Caco-2 (cell line): ENCODE data around the gene VCX2. TPM values are rescaled to one million over a fixed set of nuclear protein-coding genes. Genes with fewer than 3 reads are reported as not detected.
"Not testable (repeated sequence)": the region's sequence is repeated elsewhere in the genome, so short reads cannot be mapped to it uniquely, and the experiment has no call there.

ENCODE experiments used
- Bru-seq: library from RNA; stranded (reverse); fragments of 400-500 nt; gene quantifications from one replicate; lab custom pipeline; 2021; lab: Mats Ljungman, UMichigan
- BruChase-seq, 2 experiments: library from RNA; stranded (reverse); fragments of 400-500 nt; gene quantifications; one replicate each; lab custom pipeline; 2021; lab: Mats Ljungman, UMichigan
- BruUV-seq: library from RNA; stranded (reverse); fragments of 400-500 nt; replicated peaks from 2 replicates; lab custom pipeline; 2021; lab: Mats Ljungman, UMichigan
- CTCF ChIA-PET: fragments of 300-600 bp; sonication (Branson Sonifier 250); formaldehyde crosslinking; loops from one replicate; lab custom pipeline; 2022; ENCODE audit warnings: antibody characterized with exemption; lab: Charles Lee
- POLR2A ChIA-PET: fragments of 300-600 bp; sonication (Branson Sonifier 250); formaldehyde crosslinking; loops from one replicate; lab custom pipeline; 2022; ENCODE audit warnings: antibody characterized with exemption; lab: Charles Lee
- DNase-seq, 2 experiments: peaks; one replicate each; pipeline versions ENCODE4 v3.0.0 to v3.0.0-alpha.2; 2020 to 2022
- H3K27me3 ChIP-seq: replicated peaks from 2 replicates; pipeline ENCODE4 v1.6.0; 2011; ENCODE audit warnings: low read length; ENCODE audit not compliant: control insufficient read depth, insufficient read depth
- H3K36me3 ChIP-seq: 2 replicates; pipeline ENCODE4 v1.5.1; 2011; ENCODE audit warnings: low read length; ENCODE audit not compliant: control insufficient read depth, insufficient read depth
- H3K4me1 ChIP-seq: fragments of 250-450 bp; sonication (Bioruptor Pico); 2 replicates; pipeline ENCODE4 v1.5.1; 2020; ENCODE audit warnings: mild to moderate bottlenecking
- H3K4me3 ChIP-seq: 2 replicates; pipeline ENCODE4 v1.5.1; 2011; ENCODE audit warnings: low read depth, mild to moderate bottlenecking, control low read depth, low read length
- H3K9me3 ChIP-seq: fragments of 250-450 bp; sonication (Bioruptor Pico); 2 replicates; pipeline ENCODE4 v1.5.1; 2020; ENCODE audit warnings: mild to moderate bottlenecking, moderate library complexity
- H3K27ac Mint-ChIP-seq: one replicate; pipeline ENCODE4 v1.8.0; 2022; ENCODE audit warnings: mixed read lengths; ENCODE audit not compliant: unreplicated experiment
- H3K27me3 Mint-ChIP-seq: one replicate; pipeline ENCODE4 v1.8.0; 2022; ENCODE audit warnings: mixed read lengths; ENCODE audit not compliant: insufficient read depth, unreplicated experiment
- H3K36me3 Mint-ChIP-seq: one replicate; pipeline ENCODE4 v1.8.0; 2022; ENCODE audit warnings: mild to moderate bottlenecking, mixed read lengths; ENCODE audit not compliant: insufficient read depth, unreplicated experiment
- H3K4me1 Mint-ChIP-seq: one replicate; pipeline ENCODE4 v1.8.0; 2022; ENCODE audit warnings: low read depth, mixed read lengths; ENCODE audit not compliant: unreplicated experiment
- H3K4me3 Mint-ChIP-seq: one replicate; pipeline ENCODE4 v1.8.0; 2022; ENCODE audit warnings: mild to moderate bottlenecking, moderate library complexity, mixed read lengths; ENCODE audit not compliant: unreplicated experiment
- H3K9me3 Mint-ChIP-seq: one replicate; pipeline ENCODE4 v1.8.0; 2022; ENCODE audit warnings: mixed read lengths; ENCODE audit not compliant: unreplicated experiment
- intact Hi-C: fragments of 100-400 bp; cut with micrococcal nuclease; formaldehyde crosslinking; loops from one replicate; pipeline ENCODE4 v1.10.0; 2022; ENCODE audit not compliant: unreplicated experiment
- long read RNA-seq: library from polyadenylated mRNA; stranded (forward); transcript quantifications from one replicate; pipeline ENCODE4 v2.0.0, GENCODE V29; 2022
- total RNA-seq: library from RNA; stranded (reverse); gene quantifications from 2 replicates; pipeline ENCODE4 v1.2.3, GENCODE V29; 2022
- TF ChIP-seq, protein P1 (sequence below), 2 experiments: fragments of 200-600 bp in 1 of 2; IDR thresholded peaks; 1 replicate in 1 of 2; 2 replicates in 1 of 2; pipeline versions ENCODE4 v1.5.1 to v1.8.0; 2011 to 2022; ENCODE audit warnings: antibody characterized with exemption in 1 of 2, control low read depth in 1 of 2, inconsistent platforms in 1 of 2, low read depth in 1 of 2, low read length in 1 of 2, mild to moderate bottlenecking in 1 of 2, moderate library complexity in 1 of 2; ENCODE audit not compliant: insufficient read depth in 1 of 2, severe bottlenecking in 1 of 2, unreplicated experiment in 1 of 2

The VCX2 gene
- not detected in 2 replicates for total RNA-seq
- Bru-seq, nascent RNA = not detected
- BruChase-seq, experiment 1, labeled RNA remaining after a 2-hour chase = not detected
- BruChase-seq, experiment 2, labeled RNA remaining after a 6-hour chase = percentile 31 among the genes with signal in this experiment
- long read RNA-seq = 0 reads

GRCh38 chrX:8171169-8171568, at the start of gene VCX2:
Gene VCX2, minus strand, starts transcription at chrX:8171267. Its CDS starts 624 bp downstream, at chrX:8170643.
- H3K4me3 Mint-ChIP-seq, H3K4me3 ChIP-seq, H3K27ac Mint-ChIP-seq, H3K9me3 ChIP-seq, H3K27me3 Mint-ChIP-seq, CTCF ChIA-PET, H3K36me3 Mint-ChIP-seq, H3K4me1 Mint-ChIP-seq, H3K27me3 ChIP-seq, H3K4me1 ChIP-seq, BruUV-seq, H3K9me3 Mint-ChIP-seq, DNase-seq, intact Hi-C loops, POLR2A ChIA-PET, H3K36me3 ChIP-seq: not testable (repeated sequence)

DNA sequence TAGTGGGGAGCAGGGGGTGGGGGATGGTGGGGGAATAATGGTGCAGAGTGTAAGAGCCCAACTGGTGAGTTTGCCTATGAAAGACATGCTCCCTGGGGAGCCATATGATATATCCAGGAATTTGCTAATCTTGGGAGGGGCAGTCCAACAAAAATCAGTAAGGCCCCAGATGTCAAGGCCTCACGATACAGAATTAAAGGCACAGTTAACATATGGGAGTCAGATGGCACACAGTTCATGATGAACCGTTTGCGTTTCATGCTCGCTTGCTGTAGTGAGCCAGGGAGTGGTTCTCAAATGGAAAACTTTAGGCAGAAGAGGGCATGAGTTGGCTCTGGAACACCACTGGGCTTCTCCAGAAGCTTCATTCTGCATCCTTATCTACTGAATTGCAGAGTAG, 33.9 kb upstream of the VCX2 start:
- Mint-ChIP-seq H3K27ac (no peak overlapping the region), H3K27me3 (no peaks in the 10 kb centered on the region), H3K4me1 (no peaks in the 10 kb centered on the region), H3K9me3 (no peaks in the 10 kb centered on the region), H3K4me3 (no peak overlapping the region), H3K36me3 (no peaks in the 10 kb centered on the region)
- CTCF ChIA-PET = no interaction called here
- H3K9me3 ChIP-seq = no peaks in the 10 kb centered on the region
- POLR2A ChIA-PET = no interaction called here
- TF ChIP-seq, protein P1, sequence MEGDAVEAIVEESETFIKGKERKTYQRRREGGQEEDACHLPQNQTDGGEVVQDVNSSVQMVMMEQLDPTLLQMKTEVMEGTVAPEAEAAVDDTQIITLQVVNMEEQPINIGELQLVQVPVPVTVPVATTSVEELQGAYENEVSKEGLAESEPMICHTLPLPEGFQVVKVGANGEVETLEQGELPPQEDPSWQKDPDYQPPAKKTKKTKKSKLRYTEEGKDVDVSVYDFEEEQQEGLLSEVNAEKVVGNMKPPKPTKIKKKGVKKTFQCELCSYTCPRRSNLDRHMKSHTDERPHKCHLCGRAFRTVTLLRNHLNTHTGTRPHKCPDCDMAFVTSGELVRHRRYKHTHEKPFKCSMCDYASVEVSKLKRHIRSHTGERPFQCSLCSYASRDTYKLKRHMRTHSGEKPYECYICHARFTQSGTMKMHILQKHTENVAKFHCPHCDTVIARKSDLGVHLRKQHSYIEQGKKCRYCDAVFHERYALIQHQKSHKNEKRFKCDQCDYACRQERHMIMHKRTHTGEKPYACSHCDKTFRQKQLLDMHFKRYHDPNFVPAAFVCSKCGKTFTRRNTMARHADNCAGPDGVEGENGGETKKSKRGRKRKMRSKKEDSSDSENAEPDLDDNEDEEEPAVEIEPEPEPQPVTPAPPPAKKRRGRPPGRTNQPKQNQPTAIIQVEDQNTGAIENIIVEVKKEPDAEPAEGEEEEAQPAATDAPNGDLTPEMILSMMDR (IDR thresholded peaks at IDR 0.05; ENCODE audit: insufficient read depth in 1 of 2, low read depth in 1 of 2, low read length in 1 of 2, severe bottlenecking in 1 of 2, unreplicated experiment in 1 of 2) = no peak
- H3K4me1 ChIP-seq = no peaks in the 10 kb centered on the region
- intact Hi-C loops = no loop called here
- no peaks in the 10 kb centered on the region for H3K36me3 ChIP-seq
- no peaks in the 10 kb centered on the region for H3K27me3 ChIP-seq
- BruUV-seq = no TSS peak
- DNase-seq = no peak
- no peak overlapping the region for H3K4me3 ChIP-seq

GRCh38 chrX:8204169-8204935, 33.3 kb upstream of the VCX2 start:
- TF ChIP-seq, protein P1 (IDR thresholded peaks at IDR 0.05; ENCODE audit: insufficient read depth in 1 of 2, low read depth in 1 of 2, low read length in 1 of 2, severe bottlenecking in 1 of 2, unreplicated experiment in 1 of 2) = no peak
- no TSS peak for BruUV-seq
- CTCF ChIA-PET = no interaction called here
- H3K9me3 Mint-ChIP-seq = no peaks in the 10 kb centered on the region
- H3K27me3 ChIP-seq = no peaks in the 10 kb centered on the region
- no peak overlapping the region for H3K4me3 Mint-ChIP-seq
- H3K27ac Mint-ChIP-seq = no peak overlapping the region
- H3K4me1 Mint-ChIP-seq = no peaks in the 10 kb centered on the region
- H3K4me3 ChIP-seq = no peak overlapping the region
- no peaks in the 10 kb centered on the region for H3K36me3 Mint-ChIP-seq
- POLR2A ChIA-PET = no interaction called here
- no peaks in the 10 kb centered on the region for H3K27me3 Mint-ChIP-seq
- H3K36me3 ChIP-seq = no peaks in the 10 kb centered on the region
- intact Hi-C loops = no loop called here
- no peak for DNase-seq
- no peaks in the 10 kb centered on the region for H3K9me3 ChIP-seq
- no peaks in the 10 kb centered on the region for H3K4me1 ChIP-seq
